Activated B cell treated with CpG ODN at 0.5 μM for 24 hours (primary cell): ENCODE measurements around the gene ZNF284. TPM values are rescaled to one million over a fixed set of nuclear protein-coding genes. Genes with fewer than 3 reads are reported as not detected.
A peak's percentile ranks its signal among the peaks of the same experiment; 100 is the strongest.

Experiments
- ATAC-seq: fragments of 200-7000 bp; cut with Tn5 transposase; one replicate; pipeline ENCODE4 v1.10.0; 2021; ENCODE audit warnings: low read depth, mild to moderate bottlenecking, moderate library complexity
- CTCF ChIA-PET: fragments of 350-600 bp; sonication (Branson Sonifier 250); formaldehyde crosslinking; loops from one replicate; lab custom pipeline; 2021; ENCODE audit warnings: antibody characterized with exemption; lab: Charles Lee
- POLR2A ChIA-PET: fragments of 350-600 bp; sonication (Branson Sonifier 250); formaldehyde crosslinking; loops from one replicate; lab custom pipeline; 2021; ENCODE audit warnings: antibody characterized with exemption; lab: Charles Lee
- DNase-seq: peaks from one replicate; pipeline ENCODE4 v3.0.0; 2022
- H3K27ac Mint-ChIP-seq: one replicate; pipeline ENCODE4 v1.8.0; 2020; ENCODE audit warnings: mixed read lengths
- H3K27me3 Mint-ChIP-seq: one replicate; pipeline ENCODE4 v1.8.0; 2021; ENCODE audit warnings: mixed read lengths
- H3K36me3 Mint-ChIP-seq: one replicate; pipeline ENCODE4 v1.8.0; 2021; ENCODE audit warnings: low read depth, mixed read lengths
- H3K4me1 Mint-ChIP-seq: one replicate; pipeline ENCODE4 v1.8.0; 2021; ENCODE audit warnings: mixed read lengths
- H3K4me3 Mint-ChIP-seq: one replicate; pipeline ENCODE4 v1.8.0; 2020; ENCODE audit warnings: mild to moderate bottlenecking, mixed read lengths
- H3K9me3 Mint-ChIP-seq: one replicate; pipeline ENCODE4 v1.8.0; 2020; ENCODE audit warnings: mixed read lengths
- intact Hi-C: fragments of 100-400 bp; cut with micrococcal nuclease; formaldehyde crosslinking; loops from one replicate; pipeline ENCODE4 v1.15.1; 2024
- total RNA-seq: library from RNA; stranded (reverse); gene quantifications from 2 replicates; pipeline ENCODE4 v1.2.3, GENCODE V29; 2022
- TF ChIP-seq, protein P1 (sequence below): fragments of 200-600 bp; IDR thresholded peaks from one replicate; pipeline ENCODE4 v1.8.0; 2022; ENCODE audit warnings: antibody characterized with exemption, mild to moderate bottlenecking

The ZNF284 gene
- total RNA-seq, 1 donor from 2014 or later = 2.1 TPM

DNA sequence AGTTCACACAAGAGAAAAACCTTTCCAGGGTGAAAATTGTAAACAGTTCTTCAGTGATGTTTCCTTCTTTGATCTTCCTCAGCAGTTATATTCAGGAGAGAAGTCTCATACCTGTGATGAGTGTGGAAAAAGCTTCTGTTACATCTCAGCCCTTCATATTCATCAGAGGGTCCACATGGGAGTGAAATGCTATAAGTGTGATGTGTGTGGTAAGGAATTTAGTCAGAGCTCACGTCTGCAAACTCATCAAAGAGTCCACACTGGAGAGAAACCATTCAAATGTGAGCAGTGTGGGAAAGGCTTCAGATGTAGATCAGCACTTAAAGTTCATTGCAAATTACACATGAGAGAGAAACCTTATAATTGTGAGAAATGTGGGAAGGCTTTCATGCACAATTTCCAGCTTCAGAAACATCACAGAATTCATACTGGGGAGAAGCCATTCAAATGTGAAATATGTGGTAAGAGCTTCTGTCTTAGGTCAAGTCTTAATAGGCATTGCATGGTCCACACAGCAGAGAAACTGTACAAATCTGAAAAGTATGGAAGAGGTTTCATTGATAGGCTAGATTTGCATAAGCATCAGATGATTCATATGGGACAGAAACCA, 39.9 kb upstream of the ZNF284 start:
- TF ChIP-seq, protein P1, sequence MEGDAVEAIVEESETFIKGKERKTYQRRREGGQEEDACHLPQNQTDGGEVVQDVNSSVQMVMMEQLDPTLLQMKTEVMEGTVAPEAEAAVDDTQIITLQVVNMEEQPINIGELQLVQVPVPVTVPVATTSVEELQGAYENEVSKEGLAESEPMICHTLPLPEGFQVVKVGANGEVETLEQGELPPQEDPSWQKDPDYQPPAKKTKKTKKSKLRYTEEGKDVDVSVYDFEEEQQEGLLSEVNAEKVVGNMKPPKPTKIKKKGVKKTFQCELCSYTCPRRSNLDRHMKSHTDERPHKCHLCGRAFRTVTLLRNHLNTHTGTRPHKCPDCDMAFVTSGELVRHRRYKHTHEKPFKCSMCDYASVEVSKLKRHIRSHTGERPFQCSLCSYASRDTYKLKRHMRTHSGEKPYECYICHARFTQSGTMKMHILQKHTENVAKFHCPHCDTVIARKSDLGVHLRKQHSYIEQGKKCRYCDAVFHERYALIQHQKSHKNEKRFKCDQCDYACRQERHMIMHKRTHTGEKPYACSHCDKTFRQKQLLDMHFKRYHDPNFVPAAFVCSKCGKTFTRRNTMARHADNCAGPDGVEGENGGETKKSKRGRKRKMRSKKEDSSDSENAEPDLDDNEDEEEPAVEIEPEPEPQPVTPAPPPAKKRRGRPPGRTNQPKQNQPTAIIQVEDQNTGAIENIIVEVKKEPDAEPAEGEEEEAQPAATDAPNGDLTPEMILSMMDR = no peak
- Mint-ChIP-seq H3K4me3 (no peak overlapping the region), H3K4me1 (no peaks in the 10 kb centered on the region), H3K9me3 (peaks cover 50% of the 10 kb centered on the region), H3K27me3 (no peaks in the 10 kb centered on the region), H3K27ac (no peak overlapping the region), H3K36me3 (peaks cover 68% of the 10 kb centered on the region)
- intact Hi-C loops = no loop called here
- ChIA-PET POLR2A (no interaction called here), CTCF (no interaction called here)
- no peak for ATAC-seq
- no peak for DNase-seq

DNA sequence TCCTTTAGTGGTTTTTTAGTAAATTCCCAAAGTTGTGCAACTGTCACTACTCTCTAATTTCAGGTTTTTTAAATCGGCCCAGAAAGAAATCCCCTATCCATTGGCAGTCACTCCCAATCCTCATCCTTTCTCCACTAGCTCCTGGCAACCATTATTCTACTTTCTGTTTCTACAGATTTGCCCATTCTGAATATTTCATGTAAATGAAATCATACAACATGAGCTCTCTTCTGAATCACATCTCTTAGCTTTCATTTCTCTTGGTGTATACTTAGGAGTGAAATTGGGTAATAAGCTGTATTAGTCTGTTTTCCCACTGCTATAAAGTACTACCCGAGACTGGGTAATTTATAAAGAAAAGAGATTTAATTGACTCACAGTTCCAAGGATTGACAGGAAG, 29.8 kb upstream of the ZNF284 start:
- intact Hi-C loops = no loop called here
- Mint-ChIP-seq H3K9me3 (peaks cover 42% of the 10 kb centered on the region), H3K36me3 (peaks cover 2% of the 10 kb centered on the region), H3K27me3 (peaks cover 15% of the 10 kb centered on the region), H3K4me1 (no peaks in the 10 kb centered on the region), H3K27ac (no peak overlapping the region), H3K4me3 (no peak overlapping the region)
- ChIA-PET CTCF (no interaction called here), POLR2A (no interaction called here)
- ATAC-seq (no peak), DNase-seq (no peak)
- TF ChIP-seq, protein P1 = no peak

DNA sequence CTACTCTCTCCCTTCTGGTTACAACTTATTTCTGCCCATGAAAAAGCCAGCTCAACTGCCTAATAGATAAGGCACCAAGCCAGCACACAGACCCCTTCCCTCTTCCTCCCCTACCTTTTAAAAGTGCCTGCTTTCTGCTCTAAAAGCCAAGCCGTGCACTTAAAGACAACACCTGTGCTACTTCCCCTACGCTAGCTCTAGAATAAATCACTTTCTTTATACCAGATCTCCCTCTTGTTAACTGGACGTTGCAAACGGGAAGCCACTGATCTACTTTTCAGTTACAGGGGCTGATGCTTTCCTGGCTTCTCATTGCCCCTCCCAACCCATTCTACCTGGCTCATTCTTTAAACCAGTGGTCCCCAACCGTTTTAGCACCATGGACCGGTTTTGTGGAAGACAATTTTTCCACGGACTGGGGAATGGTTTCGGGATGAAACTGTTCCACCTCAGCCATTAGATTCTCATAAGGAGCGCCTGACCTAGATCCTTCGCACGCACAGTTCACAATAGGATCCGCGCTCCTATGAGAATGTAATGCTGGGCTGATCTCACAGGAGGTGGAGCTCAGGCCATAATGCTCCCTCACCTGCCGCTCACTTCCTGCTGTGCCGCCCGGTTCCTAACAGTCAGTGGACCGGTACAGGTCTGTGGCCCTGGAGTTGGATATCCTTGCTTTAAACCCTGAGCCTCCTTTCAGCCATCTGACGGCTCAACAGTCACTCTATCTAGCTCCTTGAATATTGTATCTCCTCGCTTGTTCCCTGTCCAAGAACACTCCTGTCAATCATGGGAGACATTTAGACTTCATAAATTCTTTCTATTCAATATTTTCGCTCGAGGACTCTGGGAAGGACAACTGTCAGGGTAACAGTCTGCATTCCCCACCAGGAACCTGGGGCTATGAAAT, 21.0 kb upstream of the ZNF284 start:
- ATAC-seq (peak; percentile 26), DNase-seq (no peak)
- peak overlapping the region; percentile 36 for H3K27ac Mint-ChIP-seq
- peaks cover 11% of the 10 kb centered on the region for H3K27me3 Mint-ChIP-seq
- peak overlapping the region; percentile 94 for H3K4me3 Mint-ChIP-seq
- peaks cover 29% of the 10 kb centered on the region for H3K4me1 Mint-ChIP-seq
- TF ChIP-seq, protein P1 = no peak
- CTCF ChIA-PET = no interaction called here
- intact Hi-C loops = loop anchor here (1.0 kb wide), 2 partner anchors 21 to 43 kb away; partner anchors contain the start of genes ZNF224 and ZNF284
- peaks cover 24% of the 10 kb centered on the region for H3K9me3 Mint-ChIP-seq
- peaks cover 28% of the 10 kb centered on the region for H3K36me3 Mint-ChIP-seq
- POLR2A ChIA-PET = interaction anchor here (1.2 to 1.8 kb wide), 2 partner anchors 21 to 44 kb away, joined by 3 to 6 read pairs; partner anchors contain the start of gene ZNF224

DNA sequence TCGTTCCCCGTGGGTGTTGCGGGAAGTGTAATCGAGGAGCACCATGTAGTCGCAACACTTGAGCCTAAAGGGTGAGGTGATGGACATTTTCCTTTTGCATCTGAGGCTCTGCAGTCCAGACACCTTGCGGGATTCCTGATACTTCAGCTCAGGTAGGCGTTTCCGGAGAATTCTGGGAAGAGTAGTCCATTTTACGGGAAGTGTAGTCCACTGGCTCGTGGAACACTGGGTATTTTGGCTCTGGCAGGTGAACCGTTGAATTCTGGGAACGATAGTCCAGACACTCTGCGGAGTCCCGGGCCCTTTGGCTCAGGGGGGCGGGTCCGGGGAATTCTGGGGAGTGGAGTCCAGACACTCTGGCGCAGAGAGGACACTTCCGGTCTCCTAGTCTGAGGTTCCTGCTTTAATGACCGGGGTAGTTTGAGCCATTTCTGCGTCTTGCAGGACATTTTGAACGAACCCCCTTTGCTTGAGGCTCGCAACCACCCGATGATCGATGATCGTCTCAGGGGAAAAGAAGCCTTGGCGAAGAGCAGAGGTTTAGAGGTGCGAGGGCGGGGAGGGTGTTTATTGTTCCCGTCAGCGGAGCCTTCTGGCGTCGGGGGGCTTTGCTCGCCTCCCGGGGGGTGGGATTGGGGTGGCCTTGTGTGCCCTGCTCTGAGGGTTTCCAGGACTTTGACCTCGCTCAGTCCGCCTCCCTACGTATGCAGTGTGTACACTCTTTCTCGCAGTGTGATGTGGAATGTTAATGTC, 20.1 kb upstream of the ZNF284 start, which contains the start of gene ZNF223:
Gene ZNF223, plus strand, starts transcription at position 387 of the 753 bp plus-strand sequence. CDS start 3,141 bp downstream, outside the sequence.
- POLR2A ChIA-PET = interaction anchor here (0.7 to 1.8 kb wide), 2 partner anchors 20 to 43 kb away, joined by 3 to 6 read pairs; partner anchors contain the start of gene ZNF224
- peaks cover 32% of the 10 kb centered on the region for H3K36me3 Mint-ChIP-seq
- peaks cover 11% of the 10 kb centered on the region for H3K27me3 Mint-ChIP-seq
- peaks cover 22% of the 10 kb centered on the region for H3K9me3 Mint-ChIP-seq
- peak; percentile 37 for DNase-seq
- peak; percentile 86 for ATAC-seq
- CTCF ChIA-PET = no interaction called here
- H3K27ac Mint-ChIP-seq = peak within 1 kb of the TSS; percentile 36
- H3K4me1 Mint-ChIP-seq = peaks cover 29% of the 10 kb centered on the region
- peak within 1 kb of the TSS; percentile 94 for H3K4me3 Mint-ChIP-seq
- TF ChIP-seq, protein P1 = no peak
- intact Hi-C loops = loop anchor here (1.0 kb wide), 2 partner anchors 20 to 42 kb away; partner anchors contain the start of genes ZNF224 and ZNF284
